PFSK-1 (cell line): ENCODE results near the gene DAGLA.

ENCODE experiments used
- POLR2AphosphoS5 ChIP-seq: IDR thresholded peaks from 2 replicates; pipeline ENCODE4 v1.6.1; 2012; ENCODE audit warnings: low read depth, mild to moderate bottlenecking, control low read depth, low read length, moderate library complexity
- SIN3A ChIP-seq: IDR thresholded peaks from 2 replicates; pipeline ENCODE4 v1.6.1; 2012; ENCODE audit warnings: mild to moderate bottlenecking, low read length, moderate library complexity, borderline replicate concordance; ENCODE audit not compliant: insufficient read depth
- TAF1 ChIP-seq: IDR thresholded peaks from 2 replicates; pipeline ENCODE4 v1.6.1; 2012; ENCODE audit warnings: low read length, control low read depth, borderline replicate concordance; ENCODE audit not compliant: insufficient read depth

DNA sequence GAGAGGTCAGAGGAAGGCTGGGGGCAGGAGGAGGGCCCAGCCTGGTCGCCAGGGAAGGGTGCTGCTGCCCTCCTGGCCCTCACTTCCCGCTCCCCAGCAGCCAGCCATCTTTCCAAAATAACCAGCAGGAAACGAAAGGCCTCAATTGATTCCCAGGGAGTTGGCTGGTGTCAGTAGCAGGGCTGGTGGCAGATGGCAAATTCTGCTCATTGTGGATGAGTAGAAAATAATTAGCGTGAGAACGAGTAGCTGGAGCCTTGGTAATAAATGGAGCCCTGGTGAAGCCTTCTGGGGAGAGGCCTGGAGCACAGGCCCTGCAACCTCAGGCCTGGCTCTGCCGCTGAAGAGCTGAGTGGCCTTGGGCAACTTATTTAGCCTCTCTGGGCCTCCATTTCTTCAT, 31.3 kb downstream of the DAGLA start:
- TF ChIP-seq POLR2AphosphoS5, result no peak
- TF ChIP-seq SIN3A, result no peak
- no peak for TF ChIP-seq TAF1
